Jurkat, Clone E6-1 (cell line): ENCODE measurements around the gene CORO2B.

Experiments used
- DNase-seq: peaks from one replicate; pipeline ENCODE4 v3.0.0-alpha.2; 2011; ENCODE audit warnings: low read depth, low spot score
- H3K4me3 ChIP-seq: 2 replicates; pipeline ENCODE4 v1.5.1; 2011; ENCODE audit warnings: mild to moderate bottlenecking, low read length, control low read depth, moderate library complexity

The CORO2B gene

GRCh38 chr15:68770216-68770615, 191.4 kb downstream of the CORO2B start:
- no peak for DNase-seq
- no peak overlapping the region for H3K4me3 ChIP-seq

DNA sequence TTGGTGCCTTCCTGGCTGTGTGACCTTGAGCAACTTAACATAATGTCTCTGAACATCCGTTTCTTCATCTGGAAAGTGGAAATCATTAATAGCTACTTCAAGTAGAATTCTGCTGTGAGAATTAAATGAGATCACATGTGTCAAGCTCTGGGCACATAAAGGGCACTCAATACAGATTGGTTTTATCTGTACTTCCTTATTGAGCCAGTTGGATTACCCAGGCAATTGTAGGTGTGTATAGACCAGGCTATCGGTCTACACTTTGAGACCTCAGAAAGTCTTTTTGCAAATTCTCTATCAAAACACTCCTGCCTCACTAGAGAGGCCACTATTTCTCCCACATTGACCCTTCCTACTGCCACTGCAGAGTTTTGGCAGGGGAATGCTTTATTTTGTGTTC, 194.2 kb downstream of the CORO2B start:
- DNase-seq, result no peak
- H3K4me3 ChIP-seq, result no peak overlapping the region

DNA sequence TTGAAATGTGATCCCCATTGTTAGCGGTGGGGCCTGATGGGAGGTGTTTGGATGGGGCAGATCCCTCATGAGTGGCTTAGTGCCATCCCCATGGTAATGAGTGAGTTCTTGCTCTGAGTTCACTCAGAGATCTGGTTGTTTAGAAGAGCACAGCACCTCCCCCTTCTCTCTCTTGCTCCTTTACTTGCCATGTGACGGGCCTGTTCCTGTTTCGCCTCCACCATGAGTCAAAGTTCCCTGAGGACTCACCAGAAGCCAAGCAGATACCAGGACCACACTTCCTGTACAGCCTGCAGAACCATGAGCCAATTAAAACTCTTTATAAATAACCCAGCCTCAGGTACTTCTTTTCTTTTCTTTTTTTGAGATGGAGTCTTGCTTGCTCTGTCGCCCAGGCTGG, 195.3 kb downstream of the CORO2B start:
- no peak overlapping the region for H3K4me3 ChIP-seq
- DNase-seq, result no peak

- no peak for DNase-seq
- no peak overlapping the region for H3K4me3 ChIP-seq
Measured at GRCh38 chr15:68774521-68775235, 195.9 kb downstream of the CORO2B start.

DNA sequence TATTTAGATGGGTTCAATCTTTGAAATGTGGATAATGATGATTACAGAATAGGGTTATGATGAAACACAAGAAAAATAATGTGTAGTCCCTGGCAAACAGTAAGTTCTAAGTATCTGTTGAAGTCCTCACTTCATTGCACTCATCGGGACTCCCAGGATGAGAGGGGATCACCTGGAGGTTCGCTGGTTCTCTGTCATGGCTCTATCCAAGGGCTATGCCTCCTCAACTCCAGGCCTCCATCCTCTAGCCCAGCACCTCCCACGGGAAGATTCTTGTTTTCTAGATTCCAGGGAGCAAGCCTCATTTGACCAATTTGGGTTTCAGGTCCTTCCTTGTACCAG, 196.4 kb downstream of the CORO2B start:
- no peak for DNase-seq
- no peak overlapping the region for H3K4me3 ChIP-seq

- DNase-seq, result no peak
- no peak overlapping the region for H3K4me3 ChIP-seq
Measured at GRCh38 chr15:68775671-68776476, 197.1 kb downstream of the CORO2B start.

- H3K4me3 ChIP-seq, result no peak overlapping the region
- no peak for DNase-seq
Measured at GRCh38 chr15:68776477-68777270, 197.9 kb downstream of the CORO2B start.
